HG03439 (cell line): ENCODE measurements around the gene CLCNKB.
"Not testable (repeated sequence)": the region's sequence is repeated elsewhere in the genome, so short reads cannot be mapped to it uniquely, and the experiment has no call there.

ENCODE experiments used
- ATAC-seq: cut with Tn5 transposase; IDR thresholded peaks from one replicate; pipeline ENCODE4 v1.9.1; 2021; ENCODE audit warnings: mild to moderate bottlenecking, moderate library complexity; ENCODE audit not compliant: unreplicated experiment

The CLCNKB gene

GRCh38 chr1:16029288-16029687 lies 14.3 kb upstream of the CLCNKB start:
- no peak for ATAC-seq

GRCh38 chr1:16031551-16031950 lies 12.0 kb upstream of the CLCNKB start:
- no peak for ATAC-seq

GRCh38 chr1:16032388-16033102 lies 11.0 kb upstream of the CLCNKB start:
- peak; percentile 62 for ATAC-seq

GRCh38 chr1:16033103-16033632 lies 10.4 kb upstream of the CLCNKB start:
- not testable (repeated sequence) for ATAC-seq

GRCh38 chr1:16036461-16036860 lies 7.1 kb upstream of the CLCNKB start:
- not testable (repeated sequence) for ATAC-seq

- ATAC-seq: no peak
Measured at GRCh38 chr1:16038620-16038912, 5.0 kb upstream of the CLCNKB start.

GRCh38 chr1:16039871-16040270 lies 3.7 kb upstream of the CLCNKB start:
- not testable (repeated sequence) for ATAC-seq

GRCh38 chr1:16041200-16041599 lies 2.4 kb upstream of the CLCNKB start:
- no peak for ATAC-seq

- no peak for ATAC-seq
Measured at GRCh38 chr1:16042096-16042495, 1.5 kb upstream of the CLCNKB start.

GRCh38 chr1:16042654-16043053 lies 928 bp upstream of the CLCNKB start:
- not testable (repeated sequence) for ATAC-seq

GRCh38 chr1:16043950-16044349 lies 368 bp downstream of the CLCNKB start:
- no peak for ATAC-seq

GRCh38 chr1:16046842-16047241 lies 3.3 kb downstream of the CLCNKB start:
- ATAC-seq: no peak

GRCh38 chr1:16047791-16048475 lies 4.4 kb downstream of the CLCNKB start:
- no peak for ATAC-seq

GRCh38 chr1:16048573-16049189 lies 5.1 kb downstream of the CLCNKB start:
- ATAC-seq: no peak

GRCh38 chr1:16050328-16050727 lies 6.7 kb downstream of the CLCNKB start:
- no peak for ATAC-seq

- no peak for ATAC-seq
Measured at GRCh38 chr1:16051039-16051438, 7.5 kb downstream of the CLCNKB start.

GRCh38 chr1:16051949-16052348 lies 8.4 kb downstream of the CLCNKB start:
- ATAC-seq: not testable (repeated sequence)

GRCh38 chr1:16053781-16054502 lies 10.4 kb downstream of the CLCNKB start:
- no peak for ATAC-seq

GRCh38 chr1:16054598-16055540 lies 11.3 kb downstream of the CLCNKB start:
- ATAC-seq: no peak
